Activated CD8-positive, alpha-beta memory T cell treated with anti-CD3 and anti-CD28 coated beads, Interleukin-2, amount 50 U/mL, for 1 hour (primary cell): ENCODE measurements around the gene KY.

ENCODE experiments used
- DNase-seq: peaks from one replicate; pipeline ENCODE4 v3.0.0-alpha.2; 2020; ENCODE audit errors: extremely low read depth

The KY gene

GRCh38 chr3:134644731-134645514, 5.9 kb downstream of the KY start:
- no peak for DNase-seq

GRCh38 chr3:134643150-134643675, 7.6 kb downstream of the KY start:
- no peak for DNase-seq

- DNase-seq, result no peak
These were observed 8.2 kb downstream of the KY start for GRCh38 chr3:134642445-134643149.

GRCh38 chr3:134641671-134642300, 9.0 kb downstream of the KY start:
- DNase-seq, result no peak

- no peak for DNase-seq
These were observed 9.9 kb downstream of the KY start for GRCh38 chr3:134640872-134641470.

- no peak for DNase-seq
These were observed 10.4 kb downstream of the KY start for GRCh38 chr3:134640378-134640777.

- DNase-seq, result no peak
These were observed 12.3 kb downstream of the KY start for GRCh38 chr3:134638385-134639030.

GRCh38 chr3:134636406-134636805, 14.4 kb downstream of the KY start:
- no peak for DNase-seq

GRCh38 chr3:134630506-134630905, 20.3 kb downstream of the KY start:
- no peak for DNase-seq

- no peak for DNase-seq
These were observed 21.9 kb downstream of the KY start for GRCh38 chr3:134628884-134629283.

- DNase-seq, result no peak
These were observed 23.0 kb downstream of the KY start for GRCh38 chr3:134627831-134628230.

- no peak for DNase-seq
These were observed 24.7 kb downstream of the KY start for GRCh38 chr3:134625885-134626741.

- no peak for DNase-seq
These were observed 25.4 kb downstream of the KY start for GRCh38 chr3:134625462-134625861.

GRCh38 chr3:134624537-134625287, 26.1 kb downstream of the KY start:
- no peak for DNase-seq

GRCh38 chr3:134623615-134624245, 27.1 kb downstream of the KY start:
- DNase-seq, result no peak

- DNase-seq, result no peak
These were observed 27.9 kb downstream of the KY start for GRCh38 chr3:134622806-134623365.

- no peak for DNase-seq
These were observed 29.0 kb downstream of the KY start for GRCh38 chr3:134621854-134622253.

- no peak for DNase-seq
These were observed 30.2 kb downstream of the KY start for GRCh38 chr3:134620476-134621115.
